ENCODE data around the gene RPN2.

DNA sequence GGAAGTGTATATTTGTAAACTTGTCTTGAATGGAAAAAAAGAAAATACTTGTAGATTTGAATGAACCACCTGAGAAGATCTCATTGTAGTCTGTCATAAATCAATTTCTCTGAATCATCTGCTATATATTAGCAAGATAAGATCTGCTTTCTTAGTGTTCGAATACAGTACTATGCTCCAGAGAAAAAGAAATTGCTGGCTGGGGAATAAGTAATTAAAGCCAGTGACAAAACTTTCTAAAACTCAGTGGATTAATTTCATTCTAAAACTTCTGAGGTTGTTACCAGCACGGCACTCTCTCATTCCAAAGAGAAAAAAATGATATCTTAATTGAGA is 22.7 kb downstream of the RPN2 start:
- TF ChIP-seq, protein P1, sequence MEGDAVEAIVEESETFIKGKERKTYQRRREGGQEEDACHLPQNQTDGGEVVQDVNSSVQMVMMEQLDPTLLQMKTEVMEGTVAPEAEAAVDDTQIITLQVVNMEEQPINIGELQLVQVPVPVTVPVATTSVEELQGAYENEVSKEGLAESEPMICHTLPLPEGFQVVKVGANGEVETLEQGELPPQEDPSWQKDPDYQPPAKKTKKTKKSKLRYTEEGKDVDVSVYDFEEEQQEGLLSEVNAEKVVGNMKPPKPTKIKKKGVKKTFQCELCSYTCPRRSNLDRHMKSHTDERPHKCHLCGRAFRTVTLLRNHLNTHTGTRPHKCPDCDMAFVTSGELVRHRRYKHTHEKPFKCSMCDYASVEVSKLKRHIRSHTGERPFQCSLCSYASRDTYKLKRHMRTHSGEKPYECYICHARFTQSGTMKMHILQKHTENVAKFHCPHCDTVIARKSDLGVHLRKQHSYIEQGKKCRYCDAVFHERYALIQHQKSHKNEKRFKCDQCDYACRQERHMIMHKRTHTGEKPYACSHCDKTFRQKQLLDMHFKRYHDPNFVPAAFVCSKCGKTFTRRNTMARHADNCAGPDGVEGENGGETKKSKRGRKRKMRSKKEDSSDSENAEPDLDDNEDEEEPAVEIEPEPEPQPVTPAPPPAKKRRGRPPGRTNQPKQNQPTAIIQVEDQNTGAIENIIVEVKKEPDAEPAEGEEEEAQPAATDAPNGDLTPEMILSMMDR (IDR thresholded peaks at IDR 0.05; ENCODE audit: insufficient read depth, low read length, poor library complexity, severe bottlenecking), result no peak
- TF ChIP-seq EZH2phosphoT487 (conservative IDR thresholded peaks at IDR 0.05; ENCODE audit: low read length), result no peak

Data from SU-DHL-6 (cell line).